HepG2 (cell line): ENCODE results near the gene ENAH. TPM values are rescaled to one million over a fixed set of nuclear protein-coding genes. Genes with fewer than 3 reads are reported as not detected.
A peak's percentile ranks its signal among the peaks of the same experiment; 100 is the strongest.

Experiments used
- ATAC-seq: fragments of 200-7000 bp; cut with Tn5 transposase; 3 replicates; pipeline ENCODE4 v1.9.1; 2020; ENCODE audit warnings: mild to moderate bottlenecking, moderate library complexity
- BruUV-seq: library from RNA; stranded (reverse); fragments of 400-500 nt; replicated peaks from 2 replicates; lab custom pipeline; 2021; lab: Mats Ljungman, UMichigan
- CTCF ChIA-PET: fragments of 300-600 bp; formaldehyde crosslinking; extraction: SDS; loops from one replicate; lab custom pipeline; 2021; ENCODE audit warnings: low total read pairs, inconsistent platforms, low intra/inter-chr PET ratio; lab: Yijun Ruan, JAX
- POLR2A ChIA-PET: fragments of 350-600 bp; sonication (Branson Sonifier 250); formaldehyde crosslinking; loops from one replicate; lab custom pipeline; 2020; ENCODE audit warnings: antibody characterized with exemption, inconsistent platforms; lab: Yijun Ruan, JAX
- DNase-seq: peaks from one replicate; pipeline ENCODE4 v3.0.0-alpha.2; 2015; ENCODE audit warnings: low spot score
- FAIRE-seq: peaks from 3 replicates; lab custom pipeline; 2011; peaks lifted over from hg19 to GRCh38; lab: Jason Lieb, UNC
- H2AFZ ChIP-seq: one replicate; pipeline ENCODE4 v1.6.1; 2011; ENCODE audit warnings: low read length, inconsistent platforms
- H3K27ac ChIP-seq: fragments of 300-600 bp; 3 replicates; pipeline ENCODE4 v1.8.0; 2011; ENCODE audit warnings: mixed run types, mild to moderate bottlenecking, mixed read lengths, low read length, inconsistent platforms; ENCODE audit not compliant: insufficient read depth; ENCODE audit errors: extremely low read length
- H3K27me3 ChIP-seq, 2 experiments: fragments of 200-600 bp in 1 of 2; 2 replicates in 1 of 2; 3 replicates in 1 of 2; pipeline versions ENCODE4 v1.6.0 to v1.8.0; 2011; ENCODE audit warnings: low read length in 2 of 2, mild to moderate bottlenecking in 2 of 2, moderate library complexity in 2 of 2, inconsistent platforms in 1 of 2; ENCODE audit not compliant: insufficient read depth in 2 of 2, control insufficient read depth in 1 of 2
- H3K36me3 ChIP-seq, 2 experiments: fragments of 200-600 bp in 1 of 2; replicated peaks in 1 of 2; 2 replicates in 1 of 2; 3 replicates in 1 of 2; pipeline versions ENCODE4 v1.5.1 to v1.8.0; 2011; ENCODE audit warnings: low read length in 2 of 2, inconsistent platforms in 1 of 2; ENCODE audit not compliant: insufficient read depth in 2 of 2, control insufficient read depth in 1 of 2
- H3K4me1 ChIP-seq: 2 replicates; pipeline ENCODE4 v1.5.1; 2012; ENCODE audit warnings: low read length, inconsistent platforms; ENCODE audit not compliant: insufficient read depth
- H3K4me2 ChIP-seq: 2 replicates; pipeline ENCODE4 v1.6.0; 2011; ENCODE audit warnings: low read depth, low read length, inconsistent platforms
- H3K4me3 ChIP-seq, 3 experiments: fragments of 200-600 bp in 1 of 3; sonication (generic), shearing (Covaris generic) in 1 of 3; replicated peaks in 1 of 3; 2 replicates each; pipeline ENCODE4 v1.5.1; 2011 to 2016; ENCODE audit warnings: low read length in 3 of 3, inconsistent platforms in 2 of 3, low read depth in 2 of 3, mild to moderate bottlenecking in 2 of 3, control low read depth in 1 of 3, mixed read lengths in 1 of 3; ENCODE audit not compliant: insufficient read depth in 1 of 3
- H3K79me2 ChIP-seq: one replicate; pipeline ENCODE4 v1.6.1; 2011; ENCODE audit warnings: low read length, inconsistent platforms; ENCODE audit not compliant: insufficient read depth
- H3K9ac ChIP-seq: 2 replicates; pipeline ENCODE4 v1.6.0; 2011; ENCODE audit warnings: mild to moderate bottlenecking, low read depth, low read length, inconsistent platforms; ENCODE audit not compliant: insufficient read depth
- H3K9me3 ChIP-seq: 2 replicates; pipeline ENCODE4 v1.5.1; 2012; ENCODE audit warnings: mild to moderate bottlenecking, low read length
- H4K20me1 ChIP-seq: 2 replicates; pipeline ENCODE4 v1.6.0; 2011; ENCODE audit warnings: inconsistent platforms, mild to moderate bottlenecking, low read length, moderate library complexity; ENCODE audit not compliant: insufficient read depth
- GFI1 ChIP-seq: sonication (generic); formaldehyde crosslinking; IDR thresholded peaks from 2 replicates; pipeline ENCODE4 v1.5.0; 2020; ENCODE audit warnings: missing genetic modification reagents, mild to moderate bottlenecking, borderline replicate concordance
- MTF1 ChIP-seq: sonication (generic); formaldehyde crosslinking; IDR thresholded peaks from 2 replicates; pipeline ENCODE4 v1.5.0; 2020; ENCODE audit warnings: missing genetic modification reagents
- PLRG1 ChIP-seq: fragments of 450-650 bp; conservative IDR thresholded peaks from 2 replicates; pipeline ENCODE4 v1.6.1; 2016
- SMC3 ChIP-seq: IDR thresholded peaks from 2 replicates; pipeline ENCODE4 v1.6.1; 2011; ENCODE audit warnings: low read length, improper control_type of control experiment
- SOX5 ChIP-seq: IDR thresholded peaks from 2 replicates; pipeline ENCODE4 v1.6.1; 2016; ENCODE audit warnings: borderline replicate concordance
- TARDBP ChIP-seq: sonication (generic); formaldehyde crosslinking; IDR thresholded peaks from 2 replicates; pipeline ENCODE4 v1.8.0; 2022; ENCODE audit warnings: mild to moderate bottlenecking, missing genetic modification reagents
- TSC22D2 ChIP-seq: sonication (generic); formaldehyde crosslinking; IDR thresholded peaks from 2 replicates; pipeline ENCODE4 v1.5.1; 2020; ENCODE audit warnings: missing genetic modification reagents, mild to moderate bottlenecking, borderline replicate concordance
- ZNF124 ChIP-seq: sonication (generic); formaldehyde crosslinking; IDR thresholded peaks from 2 replicates; pipeline ENCODE4 v1.4.0; 2020; ENCODE audit warnings: missing genetic modification reagents
- WGBS: methylation state at CpG from one replicate; pipeline ENCODE4 v1.1.6; 2017; ENCODE audit warnings: low lambda C conversion rate; 5-methylcytosine and 5-hydroxymethylcytosine counted together
- in situ Hi-C: cut with HindIII; loops from 2 replicates; pipeline ENCODE4 v1.10.0; 2017; ENCODE audit warnings: low pct_unique_long_range_greater_than_20kb; ENCODE audit not compliant: extremely low pct_ligation_motif_present
- intact Hi-C: fragments of 100-400 bp; cut with micrococcal nuclease; formaldehyde crosslinking; loops from one replicate; pipeline ENCODE4 v1.10.0; 2022; ENCODE audit not compliant: unreplicated experiment
- polyA plus RNA-seq, 8 experiments: library from polyadenylated mRNA; depleted of rRNA in 3 of 8; stranded (reverse) in 7 of 8; unstranded in 1 of 8; fragments of >200 nt; fragmentation: Illumina TruSeq in 4 of 8; extraction: Trizol in 4 of 8; gene quantifications; 2 replicates each; pipeline versions ENCODE4 v1.2.1 to v1.2.3, GENCODE V29; 2011 to 2016; ENCODE audit warnings: low read depth in 4 of 8, missing spikeins in 1 of 8, mixed read lengths in 1 of 8; ENCODE audit not compliant: insufficient read depth in 1 of 8
- total RNA-seq, 5 experiments: library from RNA; depleted of rRNA; stranded (reverse); fragments of >200 nt; fragmentation: Illumina TruSeq; extraction: Trizol; gene quantifications; 2 replicates each; pipeline ENCODE4 v1.2.3, GENCODE V29; 2016; ENCODE audit warnings: low read depth in 1 of 5
- TF ChIP-seq, protein P1 (sequence below): IDR thresholded peaks from 2 replicates; pipeline ENCODE4 v1.6.1; 2012; ENCODE audit warnings: low read length, improper control_type of control experiment
- TF ChIP-seq, protein P2 (sequence below): sonication (generic); formaldehyde crosslinking; IDR thresholded peaks from 2 replicates; pipeline ENCODE4 v1.5.0; 2020; ENCODE audit warnings: mild to moderate bottlenecking, missing genetic modification reagents, borderline replicate concordance
- TF ChIP-seq, protein P3 (sequence below): sonication (generic); formaldehyde crosslinking; IDR thresholded peaks from 2 replicates; pipeline ENCODE4 v1.8.0; 2022; ENCODE audit warnings: mild to moderate bottlenecking, missing genetic modification reagents, moderate library complexity

The ENAH gene
- total and polyA plus RNA-seq, 2 of the 13 experiments (the other 11 are each of a cell fraction or from before 2014, with no cell fraction given), result 22.1 to 58.3 TPM

DNA sequence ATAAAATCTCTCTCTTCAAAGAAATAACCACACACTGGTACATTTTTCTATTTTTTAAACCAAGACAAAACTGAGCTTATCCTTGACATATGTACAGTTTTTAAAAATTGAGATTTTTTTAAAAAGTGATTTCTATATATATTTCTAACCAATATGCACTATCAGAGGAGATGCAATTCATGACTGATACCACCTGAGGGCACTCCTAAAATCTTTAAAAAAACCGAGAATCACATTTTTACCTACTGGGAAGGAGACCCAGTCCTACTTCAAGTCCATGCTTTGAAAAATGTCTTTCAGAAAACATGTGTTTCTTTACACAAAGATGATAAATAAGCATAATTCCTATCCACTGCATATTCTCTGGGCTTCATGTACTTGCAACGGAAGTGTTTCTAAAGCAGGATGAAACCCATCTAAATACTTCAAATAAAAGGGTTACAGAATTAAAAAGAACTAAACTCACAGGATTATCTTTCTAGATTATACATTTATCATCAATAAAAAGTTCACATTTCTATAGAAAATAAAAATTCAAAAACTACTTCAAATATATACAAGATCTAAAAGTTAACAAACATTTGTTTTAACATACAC is 98.6 kb downstream of the ENAH start:
- in situ Hi-C loops, result no loop called here
- no peak overlapping the region for H2AFZ ChIP-seq
- BruUV-seq, result no TSS peak
- ATAC-seq, result no peak
- CTCF ChIA-PET, result interaction anchor here (0.6 to 2.1 kb wide), 4 partner anchors 79 to 292 kb away, joined by 3 to 11 read pairs (median 3); partner anchors contain the start of gene SRP9
- no peaks in the 10 kb centered on the region for H3K27me3 ChIP-seq
- no peak overlapping the region for H3K9ac ChIP-seq
- intact Hi-C loops, result loop anchor here (1.0 to 5.0 kb wide), 2 partner anchors 98 to 218 kb away; partner anchors contain the start of gene ENAH
- no peak overlapping the region for H3K4me3 ChIP-seq
- no peaks in the 10 kb centered on the region for H4K20me1 ChIP-seq
- no peak for FAIRE-seq
- no peaks in the 10 kb centered on the region for H3K4me1 ChIP-seq
- peak; percentile 12 for DNase-seq
- 74% methylated on average over 2 of the region's 2 CpGs for WGBS
- POLR2A ChIA-PET, result no interaction called here
- no peak overlapping the region for H3K27ac ChIP-seq
- H3K4me2 ChIP-seq, result no peak overlapping the region
- peaks cover 4% of the 10 kb centered on the region; the same call in 1 of the 2 replicates for H3K9me3 ChIP-seq
- H3K36me3 ChIP-seq, result peaks cover 0 to 17% of the 10 kb centered on the region in 2 experiments; a peak in 2 of 5 replicates
- H3K79me2 ChIP-seq, result no peaks in the 10 kb centered on the region
- TF ChIP-seq, protein P1, sequence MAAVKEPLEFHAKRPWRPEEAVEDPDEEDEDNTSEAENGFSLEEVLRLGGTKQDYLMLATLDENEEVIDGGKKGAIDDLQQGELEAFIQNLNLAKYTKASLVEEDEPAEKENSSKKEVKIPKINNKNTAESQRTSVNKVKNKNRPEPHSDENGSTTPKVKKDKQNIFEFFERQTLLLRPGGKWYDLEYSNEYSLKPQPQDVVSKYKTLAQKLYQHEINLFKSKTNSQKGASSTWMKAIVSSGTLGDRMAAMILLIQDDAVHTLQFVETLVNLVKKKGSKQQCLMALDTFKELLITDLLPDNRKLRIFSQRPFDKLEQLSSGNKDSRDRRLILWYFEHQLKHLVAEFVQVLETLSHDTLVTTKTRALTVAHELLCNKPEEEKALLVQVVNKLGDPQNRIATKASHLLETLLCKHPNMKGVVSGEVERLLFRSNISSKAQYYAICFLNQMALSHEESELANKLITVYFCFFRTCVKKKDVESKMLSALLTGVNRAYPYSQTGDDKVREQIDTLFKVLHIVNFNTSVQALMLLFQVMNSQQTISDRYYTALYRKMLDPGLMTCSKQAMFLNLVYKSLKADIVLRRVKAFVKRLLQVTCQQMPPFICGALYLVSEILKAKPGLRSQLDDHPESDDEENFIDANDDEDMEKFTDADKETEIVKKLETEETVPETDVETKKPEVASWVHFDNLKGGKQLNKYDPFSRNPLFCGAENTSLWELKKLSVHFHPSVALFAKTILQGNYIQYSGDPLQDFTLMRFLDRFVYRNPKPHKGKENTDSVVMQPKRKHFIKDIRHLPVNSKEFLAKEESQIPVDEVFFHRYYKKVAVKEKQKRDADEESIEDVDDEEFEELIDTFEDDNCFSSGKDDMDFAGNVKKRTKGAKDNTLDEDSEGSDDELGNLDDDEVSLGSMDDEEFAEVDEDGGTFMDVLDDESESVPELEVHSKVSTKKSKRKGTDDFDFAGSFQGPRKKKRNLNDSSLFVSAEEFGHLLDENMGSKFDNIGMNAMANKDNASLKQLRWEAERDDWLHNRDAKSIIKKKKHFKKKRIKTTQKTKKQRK, result no peak
- TF ChIP-seq SOX5 (CRISPR knock-in tag) (no peak), GFI1 (CRISPR knock-in tag) (no peak), TSC22D2 (CRISPR knock-in tag) (no peak), TARDBP (CRISPR knock-in tag) (no peak), SMC3 (peak; percentile 62), MTF1 (CRISPR knock-in tag) (no peak), PLRG1 (no peak), ZNF124 (CRISPR knock-in tag) (no peak)
- TF ChIP-seq, protein P2, sequence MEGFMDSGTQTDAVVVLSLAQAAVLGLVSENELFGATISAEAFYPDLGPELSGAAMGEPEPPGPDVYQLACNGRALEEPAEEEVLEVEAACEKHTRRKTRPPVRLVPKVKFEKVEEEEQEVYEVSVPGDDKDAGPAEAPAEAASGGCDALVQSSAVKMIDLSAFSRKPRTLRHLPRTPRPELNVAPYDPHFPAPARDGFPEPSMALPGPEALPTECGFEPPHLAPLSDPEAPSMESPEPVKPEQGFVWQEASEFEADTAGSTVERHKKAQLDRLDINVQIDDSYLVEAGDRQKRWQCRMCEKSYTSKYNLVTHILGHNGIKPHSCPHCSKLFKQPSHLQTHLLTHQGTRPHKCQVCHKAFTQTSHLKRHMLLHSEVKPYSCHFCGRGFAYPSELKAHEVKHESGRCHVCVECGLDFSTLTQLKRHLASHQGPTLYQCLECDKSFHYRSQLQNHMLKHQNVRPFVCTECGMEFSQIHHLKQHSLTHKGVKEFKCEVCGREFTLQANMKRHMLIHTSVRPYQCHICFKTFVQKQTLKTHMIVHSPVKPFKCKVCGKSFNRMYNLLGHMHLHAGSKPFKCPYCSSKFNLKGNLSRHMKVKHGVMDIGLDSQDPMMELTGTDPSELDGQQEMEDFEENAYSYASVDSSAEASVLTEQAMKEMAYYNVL (CRISPR knock-in tag), result no peak
- TF ChIP-seq, protein P3, sequence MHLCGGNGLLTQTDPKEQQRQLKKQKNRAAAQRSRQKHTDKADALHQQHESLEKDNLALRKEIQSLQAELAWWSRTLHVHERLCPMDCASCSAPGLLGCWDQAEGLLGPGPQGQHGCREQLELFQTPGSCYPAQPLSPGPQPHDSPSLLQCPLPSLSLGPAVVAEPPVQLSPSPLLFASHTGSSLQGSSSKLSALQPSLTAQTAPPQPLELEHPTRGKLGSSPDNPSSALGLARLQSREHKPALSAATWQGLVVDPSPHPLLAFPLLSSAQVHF (CRISPR knock-in tag), result no peak
